ENCODE data around the gene P2RY8. TPM values are rescaled to one million over a fixed set of nuclear protein-coding genes. Genes with fewer than 3 reads are reported as not detected.
"Not testable (repeated sequence)": the region's sequence is repeated elsewhere in the genome, so short reads cannot be mapped to it uniquely, and the experiment has no call there.

P2RY8 gene
- total RNA-seq, 4 donors from 2014 or later: 0.55 to 6.0 (median 3.0) TPM; not detected in 1

- WGBS, 2 donors (ENCODE audit: low coverage in 1 of 2): 77% methylated on average over 9 of the region's 9 CpGs; no CpG with 5 or more reads in 1 of the 2 donors
Measured at GRCh38 chrX:1492421-1493012, 44.5 kb downstream of the P2RY8 start.

DNA sequence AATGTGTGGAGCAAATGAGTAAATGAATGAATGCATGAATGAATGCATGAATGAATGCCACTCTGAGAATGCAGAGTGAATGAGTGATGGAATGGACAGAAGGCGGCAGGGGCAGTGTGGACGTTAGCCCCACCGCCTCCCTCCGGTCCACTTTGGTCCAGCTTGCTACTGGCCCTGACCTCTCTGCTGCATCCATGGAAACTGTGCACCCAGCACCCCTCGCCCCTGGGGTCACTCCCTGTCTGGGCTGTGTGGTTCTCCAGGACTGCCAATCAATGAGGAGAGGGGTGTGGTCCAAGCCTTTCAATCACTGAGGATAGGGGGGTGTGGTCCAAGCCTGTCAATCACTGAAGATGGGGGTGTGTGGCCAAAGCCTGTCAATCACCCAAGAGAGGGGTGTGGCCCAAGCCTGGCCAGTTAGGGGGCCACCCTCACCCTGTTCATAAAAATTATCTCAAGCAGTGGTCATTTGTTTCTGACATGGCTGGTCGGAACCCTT, 45.1 kb downstream of the P2RY8 start:
- no peaks in the 10 kb centered on the region for H3K27me3 ChIP-seq
- in situ Hi-C loops (cut with MboI; ENCODE audit: low pct_ligation_motif_present in 1 of 4, low pct_unique_long_range_greater_than_20kb in 1 of 4, low sequenced_read_pairs in 3 of 4): no loop called here
- 85 to 100% methylated on average over 1 to 6 of the region's 6 CpGs for WGBS, 2 donors (ENCODE audit: low coverage in 1 of 2)
- intact Hi-C loops (cut with DNase I; ENCODE audit: low total_unique reads): no loop called here
- TF ChIP-seq POLR2AphosphoS5 (IDR thresholded peaks at IDR 0.05) (no peak), EP300 (IDR thresholded peaks at IDR 0.05; ENCODE audit: low read depth) (no peak), POLR2A (IDR thresholded peaks at IDR 0.05) (no peak)
- TF ChIP-seq, protein P1, sequence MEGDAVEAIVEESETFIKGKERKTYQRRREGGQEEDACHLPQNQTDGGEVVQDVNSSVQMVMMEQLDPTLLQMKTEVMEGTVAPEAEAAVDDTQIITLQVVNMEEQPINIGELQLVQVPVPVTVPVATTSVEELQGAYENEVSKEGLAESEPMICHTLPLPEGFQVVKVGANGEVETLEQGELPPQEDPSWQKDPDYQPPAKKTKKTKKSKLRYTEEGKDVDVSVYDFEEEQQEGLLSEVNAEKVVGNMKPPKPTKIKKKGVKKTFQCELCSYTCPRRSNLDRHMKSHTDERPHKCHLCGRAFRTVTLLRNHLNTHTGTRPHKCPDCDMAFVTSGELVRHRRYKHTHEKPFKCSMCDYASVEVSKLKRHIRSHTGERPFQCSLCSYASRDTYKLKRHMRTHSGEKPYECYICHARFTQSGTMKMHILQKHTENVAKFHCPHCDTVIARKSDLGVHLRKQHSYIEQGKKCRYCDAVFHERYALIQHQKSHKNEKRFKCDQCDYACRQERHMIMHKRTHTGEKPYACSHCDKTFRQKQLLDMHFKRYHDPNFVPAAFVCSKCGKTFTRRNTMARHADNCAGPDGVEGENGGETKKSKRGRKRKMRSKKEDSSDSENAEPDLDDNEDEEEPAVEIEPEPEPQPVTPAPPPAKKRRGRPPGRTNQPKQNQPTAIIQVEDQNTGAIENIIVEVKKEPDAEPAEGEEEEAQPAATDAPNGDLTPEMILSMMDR (IDR thresholded peaks at IDR 0.05): no peak
- H3K36me3 ChIP-seq: no peaks in the 10 kb centered on the region
- no peak overlapping the region for H3K4me3 ChIP-seq
- DNase-seq: no peak
- H3K4me1 ChIP-seq: peaks cover 0 to 6% (median 0%) of the 10 kb centered on the region in 4 donors
- H3K27ac ChIP-seq: no peak overlapping the region
- no peaks in the 10 kb centered on the region for H3K9me3 ChIP-seq

More at GRCh38 chrX:1492421-1493012, 44.5 kb downstream of the P2RY8 start:
- Histone ChIP-seq H3K9me3 (no peaks in the 10 kb centered on the region), H3K4me1 (peaks cover 0 to 6% (median 0%) of the 10 kb centered on the region in 4 donors), H3K27me3 (no peaks in the 10 kb centered on the region), H3K4me3 (no peak overlapping the region), H3K36me3 (no peaks in the 10 kb centered on the region), H3K27ac (no peak overlapping the region)
- in situ Hi-C loops (cut with MboI; ENCODE audit: low pct_ligation_motif_present in 1 of 4, low pct_unique_long_range_greater_than_20kb in 1 of 4, low sequenced_read_pairs in 3 of 4) (no loop called here), intact Hi-C loops (cut with DNase I; ENCODE audit: low total_unique reads) (no loop called here)
- TF ChIP-seq POLR2A (IDR thresholded peaks at IDR 0.05): no peak
- TF ChIP-seq POLR2AphosphoS5 (IDR thresholded peaks at IDR 0.05): no peak
- DNase-seq: no peak

- intact Hi-C loops (cut with DNase I; ENCODE audit: low total_unique reads); H3K9me3 ChIP-seq; H3K27me3 ChIP-seq; H3K4me1 ChIP-seq; H3K27ac ChIP-seq; H3K4me3 ChIP-seq; H3K36me3 ChIP-seq; DNase-seq; in situ Hi-C loops (cut with MboI; ENCODE audit: low pct_ligation_motif_present in 1 of 4, low pct_unique_long_range_greater_than_20kb in 1 of 4, low sequenced_read_pairs in 3 of 4): not testable (repeated sequence)
- 97 to 98% methylated on average over 4 of the region's 4 CpGs for WGBS, 2 donors (ENCODE audit: low coverage in 1 of 2)
Measured at GRCh38 chrX:1491248-1491647, 45.7 kb downstream of the P2RY8 start.

GRCh38 chrX:1490723-1491122, 46.3 kb downstream of the P2RY8 start:
- H3K4me3 ChIP-seq; H3K27ac ChIP-seq; DNase-seq; H3K4me1 ChIP-seq; H3K36me3 ChIP-seq; H3K27me3 ChIP-seq; H3K9me3 ChIP-seq; in situ Hi-C loops (cut with MboI; ENCODE audit: low pct_ligation_motif_present in 1 of 4, low pct_unique_long_range_greater_than_20kb in 1 of 4, low sequenced_read_pairs in 3 of 4); intact Hi-C loops (cut with DNase I; ENCODE audit: low total_unique reads): not testable (repeated sequence)
- WGBS, 2 donors (ENCODE audit: low coverage in 1 of 2): no CpG with 5 or more reads among the region's 1 CpG

DNA sequence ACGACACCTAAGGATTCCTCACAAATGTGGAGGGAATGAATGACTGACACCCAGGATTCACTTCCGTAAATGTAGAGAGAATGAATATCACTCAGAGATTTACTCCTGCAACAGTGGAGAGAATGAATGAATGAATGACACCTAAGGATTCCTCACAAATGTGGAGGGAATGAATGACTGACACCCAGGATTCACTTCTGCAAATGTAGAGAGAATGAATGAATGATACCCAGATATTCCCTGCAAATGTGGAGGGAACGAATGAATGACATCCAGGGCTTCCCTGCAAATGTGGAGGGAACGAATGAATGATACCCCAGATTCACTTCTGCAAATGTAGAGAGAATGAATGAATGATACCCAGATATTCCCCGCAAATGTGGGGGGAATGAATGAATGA, 47.6 kb downstream of the P2RY8 start:
- H3K9me3 ChIP-seq; H3K27ac ChIP-seq; intact Hi-C loops (cut with DNase I; ENCODE audit: low total_unique reads); H3K36me3 ChIP-seq; in situ Hi-C loops (cut with MboI; ENCODE audit: low pct_ligation_motif_present in 1 of 4, low pct_unique_long_range_greater_than_20kb in 1 of 4, low sequenced_read_pairs in 3 of 4); H3K27me3 ChIP-seq; H3K4me3 ChIP-seq; DNase-seq; H3K4me1 ChIP-seq: not testable (repeated sequence)
- WGBS, 2 donors (ENCODE audit: low coverage in 1 of 2): 76 to 85% methylated on average over 4 to 5 of the region's 5 CpGs

DNA sequence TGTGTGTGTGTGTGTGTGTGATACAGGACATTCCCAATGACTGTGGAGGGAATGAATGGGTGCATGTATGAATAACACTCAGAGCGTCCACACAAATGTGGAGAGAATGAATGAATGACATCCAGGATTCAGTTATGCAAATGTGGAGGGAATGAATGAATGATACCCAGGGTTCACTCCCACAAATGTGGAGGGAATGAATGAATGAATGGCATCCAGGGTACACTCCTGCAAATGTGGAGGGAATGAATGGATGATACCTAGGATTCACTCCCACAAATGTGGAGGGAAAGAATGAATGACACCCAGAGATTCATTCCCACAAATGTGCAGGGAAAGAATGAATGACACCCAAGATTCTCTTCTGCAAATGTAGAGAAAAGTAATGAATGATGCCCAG, 48.2 kb downstream of the P2RY8 start:
- Histone ChIP-seq H3K4me1 (peaks cover 0 to 2% (median 0%) of the 10 kb centered on the region in 4 donors), H3K36me3 (no peaks in the 10 kb centered on the region), H3K27ac (no peak overlapping the region), H3K4me3 (no peak overlapping the region), H3K9me3 (no peaks in the 10 kb centered on the region), H3K27me3 (no peaks in the 10 kb centered on the region)
- 89% methylated on average over 1 of the region's 1 CpG; no CpG with 5 or more reads in 1 of the 2 donors for WGBS, 2 donors (ENCODE audit: low coverage in 1 of 2)
- TF ChIP-seq POLR2A (IDR thresholded peaks at IDR 0.05): no peak
- TF ChIP-seq POLR2AphosphoS5 (IDR thresholded peaks at IDR 0.05): no peak
- TF ChIP-seq EP300 (IDR thresholded peaks at IDR 0.05; ENCODE audit: low read depth): no peak
- TF ChIP-seq, protein P1 (IDR thresholded peaks at IDR 0.05): no peak
- no peak for DNase-seq
- intact Hi-C loops (cut with DNase I; ENCODE audit: low total_unique reads) (no loop called here), in situ Hi-C loops (cut with MboI; ENCODE audit: low pct_ligation_motif_present in 1 of 4, low pct_unique_long_range_greater_than_20kb in 1 of 4, low sequenced_read_pairs in 3 of 4) (no loop called here)
